Measurements from ENCODE around the gene SH3BGRL2.
"Not testable (repeated sequence)": the region's sequence is repeated elsewhere in the genome, so short reads cannot be mapped to it uniquely, and the experiment has no call there.

Gene SH3BGRL2

GRCh38 chr6:79614326-79615305 is 16.5 kb upstream of the SH3BGRL2 start:
- no peak for DNase-seq

GRCh38 chr6:79617518-79617941 is 13.6 kb upstream of the SH3BGRL2 start:
- no peak for DNase-seq

- not testable (repeated sequence) for DNase-seq
These were observed 12.7 kb upstream of the SH3BGRL2 start for GRCh38 chr6:79618425-79618824.

- no peak for DNase-seq
These were observed 9.6 kb upstream of the SH3BGRL2 start for GRCh38 chr6:79621579-79621978.

- no peak for DNase-seq
These were observed 8.8 kb upstream of the SH3BGRL2 start for GRCh38 chr6:79622364-79622763.

GRCh38 chr6:79623106-79623505 is 8.0 kb upstream of the SH3BGRL2 start:
- DNase-seq, result no peak

- no peak for DNase-seq
These were observed 5.4 kb upstream of the SH3BGRL2 start for GRCh38 chr6:79625746-79626145.

- DNase-seq, result no peak
These were observed 4.3 kb upstream of the SH3BGRL2 start for GRCh38 chr6:79626811-79627210.

- DNase-seq, result no peak
These were observed 3.7 kb upstream of the SH3BGRL2 start for GRCh38 chr6:79627422-79627821.

- no peak for DNase-seq
These were observed 2.5 kb upstream of the SH3BGRL2 start for GRCh38 chr6:79628466-79629288.

GRCh38 chr6:79630380-79630882 is 698 bp upstream of the SH3BGRL2 start:
- no peak for DNase-seq

- DNase-seq, result no peak
These were observed 604 bp downstream of the SH3BGRL2 start for GRCh38 chr6:79631693-79632172.

GRCh38 chr6:79632580-79632979 is 1.5 kb downstream of the SH3BGRL2 start:
- no peak for DNase-seq

GRCh38 chr6:79634491-79635231 is 3.5 kb downstream of the SH3BGRL2 start:
- no peak for DNase-seq

- no peak for DNase-seq
These were observed 4.1 kb downstream of the SH3BGRL2 start for GRCh38 chr6:79635232-79635543.

- no peak for DNase-seq
These were observed 5.5 kb downstream of the SH3BGRL2 start for GRCh38 chr6:79636673-79637072.

- DNase-seq, result no peak
These were observed 9.3 kb downstream of the SH3BGRL2 start for GRCh38 chr6:79640146-79641111.

- DNase-seq, result no peak
These were observed 14.9 kb downstream of the SH3BGRL2 start for GRCh38 chr6:79646006-79646405.

GRCh38 chr6:79646561-79646960 is 15.4 kb downstream of the SH3BGRL2 start:
- no peak for DNase-seq

GRCh38 chr6:79647741-79648140 is 16.6 kb downstream of the SH3BGRL2 start:
- no peak for DNase-seq

GRCh38 chr6:79648328-79648727 is 17.2 kb downstream of the SH3BGRL2 start:
- no peak for DNase-seq

- no peak for DNase-seq
These were observed 17.9 kb downstream of the SH3BGRL2 start for GRCh38 chr6:79649016-79649415.

Measured in stimulated activated CD4-positive, alpha-beta T cell treated with anti-CD3 and anti-CD28 coated beads, Interleukin-4, amount 100 ng/mL, for 24 hours (primary cell).